Central memory CD8-positive, alpha-beta T cell (primary cell): ENCODE results near the gene DSCAM.

Experiments used
- ATAC-seq: fragments of 150-1000 bp; cut with Tn5 transposase; replicated peaks from 2 replicates; pipeline ENCODE4 v1.10.0; 2022; ENCODE audit warnings: mild to moderate bottlenecking, moderate FRiP score, moderate number of reproducible peaks; ENCODE audit not compliant: poor library complexity, severe bottlenecking; ENCODE audit errors: extremely low read depth
- DNase-seq, 2 donors: peaks; one replicate each; pipeline ENCODE4 v3.0.0; 2021; ENCODE audit warnings: low spot score in 2 of 2
- H3K27ac Mint-ChIP-seq: one replicate; pipeline ENCODE4 v1.8.0; 2022; ENCODE audit warnings: low read depth, mild to moderate bottlenecking, moderate library complexity, mixed read lengths
- H3K27me3 Mint-ChIP-seq: one replicate; pipeline ENCODE4 v1.8.0; 2022; ENCODE audit warnings: mixed read lengths
- H3K36me3 Mint-ChIP-seq: one replicate; pipeline ENCODE4 v1.8.0; 2022; ENCODE audit warnings: mild to moderate bottlenecking, moderate library complexity, mixed read lengths; ENCODE audit not compliant: insufficient read depth
- H3K4me1 Mint-ChIP-seq: one replicate; pipeline ENCODE4 v1.8.0; 2022; ENCODE audit warnings: mixed read lengths
- H3K4me3 Mint-ChIP-seq: one replicate; pipeline ENCODE4 v1.8.0; 2022; ENCODE audit warnings: mild to moderate bottlenecking, moderate library complexity, mixed read lengths
- H3K9me3 Mint-ChIP-seq: one replicate; pipeline ENCODE4 v1.8.0; 2022; ENCODE audit warnings: mixed read lengths

Gene DSCAM

GRCh38 chr21:40707656-40708244 is 139.2 kb downstream of the DSCAM start:
- Mint-ChIP-seq H3K27me3 (no peaks in the 10 kb centered on the region), H3K9me3 (peaks cover 14% of the 10 kb centered on the region), H3K4me3 (no peak overlapping the region), H3K36me3 (peaks cover 2% of the 10 kb centered on the region), H3K27ac (no peak overlapping the region), H3K4me1 (no peaks in the 10 kb centered on the region)
- ATAC-seq, result no peak
- no peak for DNase-seq

- ATAC-seq (no peak), DNase-seq (no peak)
- H3K36me3 Mint-ChIP-seq, result peaks cover 2% of the 10 kb centered on the region
- no peak overlapping the region for H3K4me3 Mint-ChIP-seq
- H3K27me3 Mint-ChIP-seq, result no peaks in the 10 kb centered on the region
- no peak overlapping the region for H3K27ac Mint-ChIP-seq
- no peaks in the 10 kb centered on the region for H3K4me1 Mint-ChIP-seq
- H3K9me3 Mint-ChIP-seq, result peaks cover 14% of the 10 kb centered on the region
Measured at GRCh38 chr21:40706806-40707655, 139.9 kb downstream of the DSCAM start.

GRCh38 chr21:40706176-40706575 is 140.8 kb downstream of the DSCAM start:
- no peaks in the 10 kb centered on the region for H3K27me3 Mint-ChIP-seq
- peaks cover 2% of the 10 kb centered on the region for H3K36me3 Mint-ChIP-seq
- no peaks in the 10 kb centered on the region for H3K4me1 Mint-ChIP-seq
- DNase-seq, result no peak
- H3K4me3 Mint-ChIP-seq, result no peak overlapping the region
- H3K27ac Mint-ChIP-seq, result no peak overlapping the region
- H3K9me3 Mint-ChIP-seq, result peaks cover 14% of the 10 kb centered on the region
- ATAC-seq, result no peak

GRCh38 chr21:40704141-40704540 is 142.8 kb downstream of the DSCAM start:
- no peak overlapping the region for H3K4me3 Mint-ChIP-seq
- peaks cover 14% of the 10 kb centered on the region for H3K9me3 Mint-ChIP-seq
- H3K27ac Mint-ChIP-seq, result no peak overlapping the region
- no peak for DNase-seq
- peaks cover 2% of the 10 kb centered on the region for H3K36me3 Mint-ChIP-seq
- ATAC-seq, result no peak
- H3K4me1 Mint-ChIP-seq, result no peaks in the 10 kb centered on the region
- no peaks in the 10 kb centered on the region for H3K27me3 Mint-ChIP-seq

GRCh38 chr21:40699366-40699765 is 147.6 kb downstream of the DSCAM start:
- ATAC-seq (no peak), DNase-seq (no peak)
- no peak overlapping the region for H3K27ac Mint-ChIP-seq
- no peak overlapping the region for H3K4me3 Mint-ChIP-seq
- H3K27me3 Mint-ChIP-seq, result no peaks in the 10 kb centered on the region
- H3K9me3 Mint-ChIP-seq, result peaks cover 20% of the 10 kb centered on the region
- H3K4me1 Mint-ChIP-seq, result no peaks in the 10 kb centered on the region
- no peaks in the 10 kb centered on the region for H3K36me3 Mint-ChIP-seq

- ATAC-seq (no peak), DNase-seq (no peak)
- H3K9me3 Mint-ChIP-seq, result peaks cover 17% of the 10 kb centered on the region
- H3K27ac Mint-ChIP-seq, result no peak overlapping the region
- H3K27me3 Mint-ChIP-seq, result no peaks in the 10 kb centered on the region
- H3K36me3 Mint-ChIP-seq, result no peaks in the 10 kb centered on the region
- no peak overlapping the region for H3K4me3 Mint-ChIP-seq
- H3K4me1 Mint-ChIP-seq, result no peaks in the 10 kb centered on the region
Measured at GRCh38 chr21:40696246-40696645, 150.7 kb downstream of the DSCAM start.

- H3K27me3 Mint-ChIP-seq, result no peaks in the 10 kb centered on the region
- DNase-seq (no peak), ATAC-seq (no peak)
- H3K4me3 Mint-ChIP-seq, result no peak overlapping the region
- H3K9me3 Mint-ChIP-seq, result peaks cover 15% of the 10 kb centered on the region
- H3K36me3 Mint-ChIP-seq, result peaks cover 2% of the 10 kb centered on the region
- no peak overlapping the region for H3K27ac Mint-ChIP-seq
- no peaks in the 10 kb centered on the region for H3K4me1 Mint-ChIP-seq
Measured at GRCh38 chr21:40689840-40690360, 157.1 kb downstream of the DSCAM start.

GRCh38 chr21:40689217-40689616 is 157.7 kb downstream of the DSCAM start:
- DNase-seq, result no peak
- H3K9me3 Mint-ChIP-seq, result peaks cover 15% of the 10 kb centered on the region
- H3K36me3 Mint-ChIP-seq, result peaks cover 2% of the 10 kb centered on the region
- no peaks in the 10 kb centered on the region for H3K4me1 Mint-ChIP-seq
- no peak for ATAC-seq
- H3K27ac Mint-ChIP-seq, result no peak overlapping the region
- no peak overlapping the region for H3K4me3 Mint-ChIP-seq
- H3K27me3 Mint-ChIP-seq, result no peaks in the 10 kb centered on the region

GRCh38 chr21:40688106-40688864 is 158.7 kb downstream of the DSCAM start:
- H3K4me1 Mint-ChIP-seq, result no peaks in the 10 kb centered on the region
- no peak for ATAC-seq
- H3K36me3 Mint-ChIP-seq, result peaks cover 2% of the 10 kb centered on the region

GRCh38 chr21:40687625-40688024 is 159.3 kb downstream of the DSCAM start:
- Mint-ChIP-seq H3K27ac (no peak overlapping the region), H3K4me3 (no peak overlapping the region), H3K4me1 (no peaks in the 10 kb centered on the region), H3K36me3 (peaks cover 2% of the 10 kb centered on the region), H3K27me3 (no peaks in the 10 kb centered on the region), H3K9me3 (peaks cover 22% of the 10 kb centered on the region)
- DNase-seq (no peak), ATAC-seq (no peak)

More at GRCh38 chr21:40688106-40688864, 158.7 kb downstream of the DSCAM start:
- no peak overlapping the region for H3K27ac Mint-ChIP-seq
- no peak overlapping the region for H3K4me3 Mint-ChIP-seq
- DNase-seq, result no peak
- H3K27me3 Mint-ChIP-seq, result no peaks in the 10 kb centered on the region
- peaks cover 19% of the 10 kb centered on the region for H3K9me3 Mint-ChIP-seq

- ATAC-seq, result no peak
- H3K36me3 Mint-ChIP-seq, result peaks cover 2% of the 10 kb centered on the region
- peaks cover 30% of the 10 kb centered on the region for H3K9me3 Mint-ChIP-seq
- H3K27me3 Mint-ChIP-seq, result no peaks in the 10 kb centered on the region
- no peak overlapping the region for H3K4me3 Mint-ChIP-seq
- no peak for DNase-seq
- no peaks in the 10 kb centered on the region for H3K4me1 Mint-ChIP-seq
- H3K27ac Mint-ChIP-seq, result no peak overlapping the region
Measured at GRCh38 chr21:40686526-40686925, 160.4 kb downstream of the DSCAM start.

- peaks cover 2% of the 10 kb centered on the region for H3K36me3 Mint-ChIP-seq
- H3K9me3 Mint-ChIP-seq, result peaks cover 22% of the 10 kb centered on the region
Measured at GRCh38 chr21:40685141-40685540, 161.8 kb downstream of the DSCAM start.

More at GRCh38 chr21:40685141-40685540, 161.8 kb downstream of the DSCAM start:
- H3K4me1 Mint-ChIP-seq, result no peaks in the 10 kb centered on the region
- ATAC-seq, result no peak
- no peaks in the 10 kb centered on the region for H3K27me3 Mint-ChIP-seq
- no peak overlapping the region for H3K4me3 Mint-ChIP-seq
- H3K27ac Mint-ChIP-seq, result no peak overlapping the region
- DNase-seq, result no peak
